Measurements from ENCODE around the gene PGAM2. TPM values are rescaled to one million over a fixed set of nuclear protein-coding genes. Genes with fewer than 3 reads are reported as not detected.

The PGAM2 gene
- polyA plus RNA-seq, 2 of the 4 experiments (the other 2 are of a cell fraction), result not detected

DNA sequence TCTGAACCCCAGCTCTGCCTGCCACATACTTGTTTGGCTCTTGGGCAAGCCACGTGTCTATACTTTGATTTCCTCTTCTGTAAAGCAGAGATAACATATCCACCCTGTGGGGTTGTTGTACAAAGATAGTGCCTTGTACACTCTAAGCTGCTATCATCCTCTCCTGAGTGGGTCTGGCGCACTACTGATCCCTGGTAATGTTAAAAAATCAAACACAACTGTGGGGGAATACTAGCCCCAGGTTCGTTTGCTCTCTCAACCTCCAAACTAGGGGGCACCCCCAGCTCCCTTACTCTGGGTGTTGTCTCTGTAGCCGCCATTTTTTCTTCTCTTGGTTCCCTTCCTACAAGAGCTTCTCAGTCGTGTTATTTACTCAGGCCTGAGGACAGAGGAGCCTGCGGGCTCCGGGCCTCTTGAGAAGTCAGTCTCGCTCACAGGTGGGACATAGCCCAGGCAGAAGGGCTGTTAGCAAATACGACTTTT lies 15.9 kb upstream of the PGAM2 start:
- Histone ChIP-seq H3K4me3 (peak overlapping the region; percentile 68), H3K27ac (peak overlapping the region in 1 of 2 experiments; percentile 94; a peak in 3 of 6 replicates), H3K4me1 (peaks cover 5% of the 10 kb centered on the region; the same call in 2 of the 3 replicates), H3K9me3 (no peaks in the 10 kb centered on the region), H3K4me2 (peak overlapping the region; percentile 74)
- ChIA-PET POLR2A (interaction anchor here (1.1 kb wide), 1 partner anchor 31 kb away, joined by 3 read pairs; no protein-coding TSS in a partner anchor), CTCF (interaction anchor here (1.2 to 2.3 kb wide), 5 partner anchors 9 to 120 kb away, joined by 5 to 7 read pairs (median 5); partner anchors contain the start of gene YKT6)
- no peak for DNase-seq (ENCODE audit: low read depth in 1 of 2, low spot score in 1 of 2)
- TF ChIP-seq CHD4 (IDR thresholded peaks at IDR 0.05; ENCODE audit: borderline replicate concordance) (no peak), RARB (CRISPR knock-in tag; IDR thresholded peaks at IDR 0.05) (no peak), HOXA7 (CRISPR knock-in tag; IDR thresholded peaks at IDR 0.05) (no peak), RNF2 (IDR thresholded peaks at IDR 0.05; ENCODE audit: borderline replicate concordance, low read depth) (no peak)
- 75% methylated on average over 9 of the region's 9 CpGs for WGBS (ENCODE audit: missing lambda C conversion rate)
- ATAC-seq, result no peak
- no peak for FAIRE-seq

DNA sequence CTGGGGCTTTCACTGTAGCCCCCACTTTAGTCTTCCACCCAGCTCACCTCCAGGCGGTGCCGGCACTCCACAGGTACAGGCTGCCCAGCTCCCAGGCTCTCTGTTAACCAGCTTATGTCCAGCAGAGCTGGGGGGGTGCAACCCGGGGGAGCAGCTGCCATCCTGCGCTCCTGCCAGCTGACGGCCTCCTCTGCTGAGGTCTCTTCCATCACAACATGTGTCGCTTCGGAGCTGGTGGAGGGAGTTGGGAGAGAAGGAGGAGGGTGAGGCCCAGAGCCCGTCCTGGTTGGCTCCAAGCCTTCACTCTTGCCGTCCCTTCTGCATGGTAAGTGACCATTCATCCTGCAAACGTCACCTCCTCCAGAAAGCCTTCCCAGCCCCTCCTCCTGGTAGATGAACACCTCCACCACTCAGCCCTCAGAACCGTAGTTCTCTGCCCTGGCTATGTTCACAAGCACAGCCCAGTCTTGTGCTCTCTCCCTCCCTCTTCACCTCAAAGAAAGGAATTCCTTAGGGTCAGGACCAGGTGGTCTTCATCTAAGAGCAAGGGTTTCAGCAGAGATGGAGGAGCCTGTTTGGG lies 15.4 kb upstream of the PGAM2 start:
- TF ChIP-seq CBX2 (IDR thresholded peaks at IDR 0.05; ENCODE audit: borderline replicate concordance, low read depth), result no peak
- TF ChIP-seq ZFP36 (IDR thresholded peaks at IDR 0.05; ENCODE audit: borderline replicate concordance, partially characterized antibody), result no peak
- TF ChIP-seq RFX5 (IDR thresholded peaks at IDR 0.05), result no peak
- no peak for TF ChIP-seq MAZ (IDR thresholded peaks at IDR 0.05; ENCODE audit: borderline replicate concordance, low read depth, low read length)
- TF ChIP-seq CEBPB (IDR thresholded peaks at IDR 0.05), result no peak
- 89% methylated on average over 11 of the region's 11 CpGs for WGBS (ENCODE audit: missing lambda C conversion rate)
- POLR2A ChIA-PET, result interaction anchor here (1.1 kb wide), 1 partner anchor 30 kb away, joined by 3 read pairs; no protein-coding TSS in a partner anchor
- Histone ChIP-seq H3K9me3 (no peaks in the 10 kb centered on the region), H3K4me1 (peaks cover 5% of the 10 kb centered on the region; the same call in 2 of the 3 replicates), H3K4me3 (no peak overlapping the region), H3K27ac (no peak overlapping the region; a peak in 1 of 6 replicates), H3K4me2 (peak overlapping the region; percentile 74)
- CTCF ChIA-PET, result interaction anchor here (1.2 to 2.3 kb wide), 5 partner anchors 8 to 120 kb away, joined by 5 to 7 read pairs (median 5); partner anchors contain the start of gene YKT6
- no peak for FAIRE-seq
- ATAC-seq, result no peak
- DNase-seq (ENCODE audit: low read depth in 1 of 2, low spot score in 1 of 2), result no peak

DNA sequence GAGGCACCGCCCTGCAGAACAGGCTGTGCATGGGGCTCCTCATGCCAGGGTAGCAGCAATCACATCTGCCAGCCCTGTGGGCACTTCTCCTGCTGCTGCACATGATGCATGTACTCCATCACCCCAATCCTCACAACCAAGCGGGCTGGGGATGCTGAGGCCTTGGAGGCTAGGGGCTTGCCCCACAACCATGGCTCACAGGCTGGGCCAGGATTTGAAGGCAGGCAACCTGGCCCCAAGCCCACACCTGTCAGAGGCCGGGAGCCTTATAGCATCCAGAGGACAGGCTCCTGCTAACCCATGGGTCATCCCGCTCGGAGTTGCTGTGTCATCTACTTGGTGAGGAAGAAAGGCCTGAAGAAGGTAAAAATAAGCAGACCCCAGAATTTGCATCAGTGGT lies 14.8 kb upstream of the PGAM2 start:
- Histone ChIP-seq H3K4me3 (no peak overlapping the region), H3K4me2 (no peak overlapping the region), H3K9me3 (no peaks in the 10 kb centered on the region), H3K4me1 (peaks cover 5% of the 10 kb centered on the region; the same call in 2 of the 3 replicates), H3K27ac (no peak overlapping the region)
- TF ChIP-seq NPAS2 (CRISPR knock-in tag; IDR thresholded peaks at IDR 0.05; ENCODE audit: borderline replicate concordance) (no peak), HOXB13 (CRISPR knock-in tag; IDR thresholded peaks at IDR 0.05; ENCODE audit: low read depth) (no peak), PHF8 (IDR thresholded peaks at IDR 0.05; ENCODE audit: borderline replicate concordance, low read depth) (no peak), CHD4 (IDR thresholded peaks at IDR 0.05; ENCODE audit: borderline replicate concordance) (no peak), MYC (IDR thresholded peaks at IDR 0.05; ENCODE audit: borderline replicate concordance, low read length) (no peak), EHMT2 (IDR thresholded peaks at IDR 0.05; ENCODE audit: low read depth) (no peak), ZSCAN20 (CRISPR knock-in tag; IDR thresholded peaks at IDR 0.05) (no peak), SREBF2 (IDR thresholded peaks at IDR 0.05) (no peak), ZC3H11A (IDR thresholded peaks at IDR 0.05) (no peak), NR3C1 (IDR thresholded peaks at IDR 0.05) (no peak)
- TF ChIP-seq, protein P1, sequence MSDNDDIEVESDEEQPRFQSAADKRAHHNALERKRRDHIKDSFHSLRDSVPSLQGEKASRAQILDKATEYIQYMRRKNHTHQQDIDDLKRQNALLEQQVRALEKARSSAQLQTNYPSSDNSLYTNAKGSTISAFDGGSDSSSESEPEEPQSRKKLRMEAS (IDR thresholded peaks at IDR 0.05), result no peak
- TF ChIP-seq, protein P2, sequence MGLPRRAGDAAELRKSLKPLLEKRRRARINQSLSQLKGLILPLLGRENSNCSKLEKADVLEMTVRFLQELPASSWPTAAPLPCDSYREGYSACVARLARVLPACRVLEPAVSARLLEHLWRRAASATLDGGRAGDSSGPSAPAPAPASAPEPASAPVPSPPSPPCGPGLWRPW (IDR thresholded peaks at IDR 0.05), result no peak
- DNase-seq (ENCODE audit: low read depth in 1 of 2, low spot score in 1 of 2) (no peak), ATAC-seq (no peak), FAIRE-seq (no peak)
- WGBS (ENCODE audit: missing lambda C conversion rate), result 94% methylated on average over 4 of the region's 5 CpGs
- CTCF ChIA-PET, result interaction anchor here (1.7 to 2.3 kb wide), 3 partner anchors 8 to 117 kb away, joined by 5 to 7 read pairs (median 5); no protein-coding TSS in a partner anchor
- POLR2A ChIA-PET, result no interaction called here
